SHP77 treated with DMSO at 0.1 percent for 48 hours (cell line): ENCODE measurements around the gene PKMYT1.

Experiments used
- DNase-seq: peaks from one replicate; lab custom pipeline; 2025; lab: John Stamatoyannopoulos, UW

The PKMYT1 gene

DNA sequence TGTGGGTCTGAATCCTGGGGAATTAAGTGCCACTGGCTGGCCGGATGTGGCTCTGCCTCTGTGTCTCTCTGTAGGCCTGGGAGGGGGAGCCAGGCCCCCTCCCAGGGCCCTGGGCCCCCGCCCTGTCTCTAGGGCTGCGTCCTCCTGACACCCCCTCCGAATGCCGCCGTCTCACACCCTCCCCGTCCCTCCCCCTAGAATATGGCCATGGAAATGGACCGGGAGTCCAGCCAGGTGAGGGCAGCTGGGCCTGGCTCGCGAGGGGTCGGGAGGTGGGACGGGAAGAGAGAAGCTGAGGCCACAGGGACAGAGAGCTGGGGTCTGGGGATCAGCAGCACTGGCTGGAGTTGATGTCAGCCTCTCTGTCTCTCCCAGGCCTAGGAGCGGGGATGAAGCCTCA, 16.1 kb upstream of the PKMYT1 start:
- no peak for DNase-seq

DNA sequence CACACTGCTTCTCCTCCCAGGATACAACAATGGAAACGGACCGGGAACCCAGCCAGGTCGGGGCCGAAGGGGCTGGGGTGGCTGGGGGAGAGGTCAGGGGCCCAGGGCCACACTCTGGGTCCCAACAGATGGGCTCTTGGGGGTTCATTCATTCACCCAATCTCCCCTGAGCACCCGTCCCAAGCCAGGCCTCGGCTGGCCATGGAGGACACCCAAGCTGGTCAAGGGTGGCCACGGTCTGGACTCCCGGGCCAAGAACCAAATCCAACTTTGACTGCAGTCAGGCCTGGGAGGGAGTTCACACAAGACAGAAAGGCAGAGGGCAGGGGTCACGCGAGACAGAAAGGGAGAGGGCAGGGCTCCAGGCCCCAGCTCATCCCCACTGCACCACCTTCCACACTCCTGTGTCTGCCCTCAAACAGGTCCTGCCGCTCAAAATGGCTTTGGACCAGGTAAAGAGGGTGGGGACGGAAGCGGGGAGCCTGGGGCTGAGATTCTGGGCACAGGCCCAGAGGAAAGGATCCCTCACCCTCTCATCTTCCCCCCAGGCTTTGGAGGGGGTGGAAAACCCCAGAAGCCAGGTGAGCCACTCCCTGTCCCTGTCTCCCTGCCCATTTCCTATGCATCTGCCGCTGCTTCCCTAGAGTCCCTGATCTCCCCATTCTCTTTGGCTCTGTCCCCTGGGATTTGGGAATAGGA, 12.3 kb upstream of the PKMYT1 start:
- DNase-seq = no peak

DNA sequence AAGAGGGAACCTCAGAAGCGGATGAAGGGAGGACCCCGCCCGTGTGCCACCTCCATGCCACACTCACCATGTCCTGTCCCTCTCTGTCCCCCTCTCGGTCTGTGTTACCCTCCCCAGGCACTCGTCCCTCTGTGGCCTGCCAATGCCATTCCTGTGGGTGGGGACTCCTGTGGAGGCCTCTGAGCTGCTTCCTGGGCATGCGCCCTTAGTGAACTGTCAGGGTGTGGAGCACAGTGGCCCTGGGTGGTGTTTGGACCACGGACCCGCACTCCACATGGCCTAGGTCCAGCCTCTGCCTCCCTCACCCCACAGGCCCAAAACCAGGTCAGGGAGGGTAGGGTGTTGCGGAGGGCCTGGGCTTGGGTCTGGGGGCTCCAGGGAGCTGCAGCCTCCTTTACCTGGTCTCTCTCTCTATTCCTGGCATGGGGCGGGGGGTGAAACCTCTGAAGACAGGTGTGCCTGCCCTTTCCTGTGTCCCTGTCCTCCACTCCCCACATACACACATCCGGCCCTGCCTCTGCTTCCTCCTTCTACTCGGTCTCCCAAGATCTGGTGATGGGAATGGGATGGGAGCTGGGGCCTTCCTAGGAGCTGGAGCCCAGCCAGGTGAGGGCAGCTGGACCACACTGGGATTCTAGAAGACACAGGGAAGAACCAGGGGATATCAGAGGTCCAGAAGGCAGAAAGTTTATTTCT, 11.5 kb upstream of the PKMYT1 start:
- DNase-seq = no peak

DNA sequence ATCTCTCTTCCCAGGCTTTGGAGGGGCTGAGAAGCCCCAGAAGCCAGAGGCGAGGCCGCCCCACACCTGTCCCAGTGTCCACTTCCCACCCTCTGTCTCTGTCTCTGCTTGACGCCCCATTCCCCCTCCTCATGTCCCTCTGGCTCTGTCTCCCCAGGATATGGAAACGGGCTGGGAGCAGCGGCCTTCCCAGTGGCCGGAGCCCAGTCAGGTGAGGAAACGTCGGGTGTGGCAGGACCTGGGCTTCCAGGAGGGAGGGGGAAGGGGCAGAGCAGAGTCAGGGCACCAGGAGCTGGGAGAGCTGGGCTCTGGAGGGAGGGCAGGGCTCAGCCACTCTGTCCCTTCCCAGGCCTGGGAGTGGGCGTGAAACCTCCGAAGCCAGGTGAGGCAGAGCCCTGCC, 10.6 kb upstream of the PKMYT1 start:
- DNase-seq = no peak

DNA sequence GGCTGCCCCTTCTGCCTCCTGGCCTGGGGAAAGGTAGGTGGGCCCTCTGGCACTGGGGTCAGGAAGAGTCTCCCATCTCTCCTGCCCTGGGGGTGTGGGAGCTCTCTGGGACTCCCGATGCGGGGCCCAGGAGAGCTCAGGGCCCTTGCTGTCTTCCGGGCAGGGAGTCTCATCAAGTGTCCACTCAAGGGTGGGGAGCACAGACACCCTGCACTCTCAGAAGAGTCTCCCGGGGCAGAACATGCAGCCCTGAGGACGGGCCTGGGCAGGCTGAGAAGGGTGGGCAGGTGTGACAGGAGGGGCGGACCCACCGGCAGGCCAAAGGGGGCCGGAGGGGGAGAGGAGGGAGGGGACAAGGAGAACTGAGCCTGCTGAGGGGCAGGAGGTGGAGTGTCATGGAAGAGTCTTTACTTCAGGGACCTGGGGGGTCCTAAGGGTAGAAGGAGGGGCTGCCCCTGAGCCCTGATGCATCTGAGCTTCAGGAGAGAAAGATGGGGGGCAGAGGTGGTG, 8.4 kb upstream of the PKMYT1 start:
- DNase-seq = no peak

DNA sequence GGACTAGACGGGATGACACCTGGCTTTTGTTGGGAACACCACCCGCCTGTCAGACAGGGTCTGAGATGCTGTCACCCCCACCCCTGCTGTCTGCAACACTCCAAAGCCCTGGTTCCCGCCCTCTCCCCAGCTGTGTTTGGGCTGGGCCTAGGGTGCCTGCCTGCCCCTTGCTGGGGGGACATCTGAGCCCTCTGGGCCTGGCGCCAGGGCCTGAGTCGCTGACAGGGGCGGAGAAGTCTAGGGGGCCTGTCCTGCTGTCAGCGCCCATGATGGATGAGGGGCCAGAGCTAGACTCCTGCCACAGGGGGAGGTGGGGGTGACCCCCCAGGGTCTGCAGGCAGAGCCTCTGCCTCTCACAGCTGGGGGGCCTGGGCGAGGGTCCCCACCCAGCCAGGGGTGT, 7.6 kb upstream of the PKMYT1 start:
- DNase-seq = no peak

DNA sequence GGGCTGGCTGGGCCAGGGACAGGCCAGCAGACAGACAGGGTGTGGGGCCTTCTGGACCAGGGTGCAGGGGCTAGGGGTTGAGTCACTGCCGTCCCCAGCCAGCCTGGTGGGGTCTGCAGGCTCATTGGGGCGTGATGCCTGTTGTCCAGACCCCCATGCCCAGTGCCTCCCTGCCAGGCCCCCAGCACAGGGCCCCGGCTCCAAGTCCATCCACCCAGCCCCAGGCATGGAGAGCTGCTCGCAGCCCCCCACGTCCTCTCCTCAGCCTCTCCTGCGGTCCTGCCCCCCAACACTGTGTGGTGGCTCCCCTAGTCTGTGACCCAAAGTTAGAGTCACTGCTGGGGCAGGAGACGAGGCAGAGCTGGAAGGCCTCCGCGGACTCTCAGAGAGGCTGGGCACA, 7.0 kb upstream of the PKMYT1 start:
- no peak for DNase-seq

DNA sequence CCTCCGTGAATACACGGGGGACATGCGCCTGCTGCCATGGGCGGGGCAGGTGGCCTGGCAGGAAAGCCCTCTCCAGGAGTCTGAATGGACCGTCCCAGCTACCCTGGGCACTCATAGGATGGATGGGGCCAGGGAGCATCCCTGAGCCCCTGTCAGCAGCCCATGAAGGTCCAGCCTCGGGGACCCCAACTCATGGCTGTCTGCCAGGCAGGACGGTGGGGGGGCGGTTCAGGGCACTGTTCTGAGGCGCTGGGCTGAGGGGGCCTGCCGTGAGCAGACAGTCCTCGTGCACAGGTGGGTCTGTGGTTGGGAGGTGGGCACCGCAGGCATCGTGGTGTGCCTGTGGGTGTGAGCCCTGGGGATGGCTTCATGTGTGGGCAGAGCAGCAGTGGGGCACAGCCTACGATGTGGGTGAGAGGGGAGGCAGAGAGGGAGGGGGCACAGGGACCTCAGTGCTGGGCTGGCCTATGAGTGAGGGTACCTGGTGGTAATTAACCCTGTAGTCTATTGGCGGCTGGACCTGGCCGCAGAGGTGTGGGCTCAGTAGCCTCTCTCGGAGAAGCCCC, 6.5 kb upstream of the PKMYT1 start:
- no peak for DNase-seq

DNA sequence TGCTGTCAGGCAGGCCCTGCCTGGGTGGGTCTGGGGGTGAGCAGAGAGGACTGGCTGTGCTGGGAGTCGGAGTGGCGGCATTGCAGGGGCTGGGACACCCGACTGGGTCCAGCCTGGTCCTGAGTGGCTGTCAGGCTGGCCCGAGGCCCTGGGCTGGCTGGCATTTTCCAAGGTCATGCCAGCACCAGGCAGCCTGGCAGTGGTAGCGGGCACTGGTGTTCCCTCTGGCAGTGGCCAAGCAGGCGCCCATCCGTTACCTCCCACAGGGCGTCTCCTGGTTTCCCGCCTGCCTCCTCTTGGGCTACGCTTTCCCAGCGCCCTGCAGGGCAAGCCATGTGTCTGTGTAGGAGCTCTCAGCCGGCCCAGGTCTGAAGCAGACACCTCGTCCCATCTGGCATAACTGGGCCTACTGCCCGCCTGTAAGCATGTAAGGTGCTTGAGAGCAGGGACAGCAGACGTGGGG, 5.7 kb upstream of the PKMYT1 start:
- peak; percentile 6 for DNase-seq

DNA sequence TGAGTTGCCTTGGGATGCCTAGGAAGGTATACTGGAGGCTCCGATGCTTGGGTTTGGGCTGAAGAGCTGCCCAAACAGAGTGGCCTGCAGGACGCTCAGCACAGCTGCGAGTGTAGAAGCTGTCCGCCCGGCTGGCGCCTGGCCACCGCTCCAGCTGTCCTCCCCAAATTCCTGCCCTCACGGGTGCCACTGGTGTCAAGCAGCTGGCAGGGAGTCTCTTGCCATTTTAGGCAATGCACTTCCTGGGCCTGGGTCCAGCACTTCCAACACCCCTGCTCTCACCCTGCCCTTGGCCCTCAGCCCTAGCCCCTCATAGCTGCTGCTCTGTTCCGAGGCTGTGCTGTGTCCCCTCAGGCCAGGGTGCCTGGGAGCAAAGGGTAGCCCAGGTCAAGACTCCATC, 5.2 kb upstream of the PKMYT1 start:
- DNase-seq = no peak

DNA sequence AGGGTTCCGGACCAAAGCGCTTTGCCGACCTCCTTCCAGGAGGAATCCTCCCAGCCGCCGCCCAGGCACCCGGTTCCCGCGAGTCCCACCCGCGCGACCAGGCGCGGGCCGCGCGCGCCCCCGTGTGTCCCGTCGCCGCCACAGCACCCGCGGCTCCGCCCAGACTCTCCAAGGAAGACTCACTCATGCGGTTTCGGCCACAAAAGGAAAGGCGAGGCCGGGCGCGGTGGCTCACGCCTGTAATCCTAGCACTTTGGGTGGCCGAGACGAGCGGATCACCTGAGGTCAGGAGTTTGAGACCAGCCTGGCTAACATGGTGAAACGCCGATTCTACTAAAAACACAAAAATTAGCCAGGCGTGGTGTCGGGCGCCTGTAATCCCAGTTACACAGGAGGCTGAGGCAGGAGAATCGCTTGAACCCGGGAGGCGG, 3.5 kb upstream of the PKMYT1 start:
- DNase-seq = peak; percentile 42

DNA sequence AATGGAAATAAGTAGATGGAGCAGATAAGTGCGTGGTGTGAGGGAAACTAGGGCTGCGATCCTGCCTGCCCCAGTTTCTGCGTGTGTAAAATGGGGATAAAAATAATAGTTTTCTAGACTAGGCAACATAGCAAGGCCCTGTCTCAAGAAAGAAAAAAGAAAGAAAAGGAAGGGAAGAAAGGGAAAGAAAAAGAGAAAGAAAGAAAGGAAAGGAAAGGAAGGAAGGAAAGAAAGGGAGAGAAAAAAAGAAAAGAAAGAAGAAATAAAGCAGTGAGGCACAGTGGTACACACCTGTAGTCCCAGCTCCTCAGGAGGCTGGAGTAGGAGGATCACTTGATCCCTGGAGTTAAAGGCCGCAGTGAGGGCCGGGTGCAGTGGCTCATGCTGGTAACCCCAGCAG, 2.2 kb upstream of the PKMYT1 start:
- DNase-seq = no peak

DNA sequence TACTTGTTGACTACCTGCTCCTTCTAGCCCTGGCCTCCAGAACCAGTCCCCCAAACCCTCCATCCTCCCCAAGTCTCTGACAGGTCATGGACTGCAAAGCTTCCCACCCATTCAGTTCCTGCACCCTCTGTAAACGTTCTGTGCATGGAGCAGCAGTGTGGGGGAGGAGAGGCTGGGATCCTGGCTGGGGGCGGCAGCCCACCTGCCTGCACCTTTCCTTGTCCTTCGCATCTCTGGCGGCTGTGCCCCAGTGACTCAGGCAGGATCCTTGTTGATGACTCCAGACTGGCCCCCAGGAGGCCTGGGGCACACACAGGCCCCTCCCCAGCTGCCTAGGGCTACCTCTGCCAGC, 1.6 kb upstream of the PKMYT1 start:
- no peak for DNase-seq

DNA sequence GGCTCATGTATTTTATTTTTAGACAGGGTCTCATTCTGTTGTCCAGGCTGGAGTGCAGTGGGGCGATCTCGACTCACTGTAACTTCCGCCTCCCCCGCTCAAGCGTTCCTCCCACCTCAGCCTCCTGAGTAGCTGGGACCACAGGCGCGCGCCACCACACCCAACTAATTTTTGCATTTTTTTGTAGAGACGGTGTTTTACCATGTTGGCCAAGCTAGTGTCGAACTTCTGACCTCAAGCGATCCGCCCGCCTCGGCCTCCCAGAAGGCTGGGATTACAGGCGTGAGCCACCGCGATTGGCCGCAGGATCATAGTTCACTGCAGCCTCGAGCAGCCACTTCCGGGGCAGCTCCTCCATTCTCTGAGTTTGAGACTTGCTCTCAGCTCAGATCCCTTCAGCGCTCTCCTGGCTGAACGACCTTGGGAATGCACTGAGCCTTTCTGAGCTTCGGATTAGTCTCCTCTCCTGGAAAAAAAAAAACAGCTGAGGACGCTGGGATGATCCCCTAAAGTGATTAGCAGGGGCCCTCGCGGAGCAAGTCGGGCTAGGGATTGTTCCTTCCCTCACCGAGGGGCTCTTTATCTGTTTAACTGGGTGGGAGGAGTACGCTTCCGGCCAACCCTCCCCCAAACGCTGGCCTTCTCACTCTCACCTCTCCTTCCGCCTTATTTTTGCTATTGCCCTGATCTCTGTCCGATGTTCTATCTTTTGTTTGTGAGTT, 1.1 kb upstream of the PKMYT1 start:
- no peak for DNase-seq

DNA sequence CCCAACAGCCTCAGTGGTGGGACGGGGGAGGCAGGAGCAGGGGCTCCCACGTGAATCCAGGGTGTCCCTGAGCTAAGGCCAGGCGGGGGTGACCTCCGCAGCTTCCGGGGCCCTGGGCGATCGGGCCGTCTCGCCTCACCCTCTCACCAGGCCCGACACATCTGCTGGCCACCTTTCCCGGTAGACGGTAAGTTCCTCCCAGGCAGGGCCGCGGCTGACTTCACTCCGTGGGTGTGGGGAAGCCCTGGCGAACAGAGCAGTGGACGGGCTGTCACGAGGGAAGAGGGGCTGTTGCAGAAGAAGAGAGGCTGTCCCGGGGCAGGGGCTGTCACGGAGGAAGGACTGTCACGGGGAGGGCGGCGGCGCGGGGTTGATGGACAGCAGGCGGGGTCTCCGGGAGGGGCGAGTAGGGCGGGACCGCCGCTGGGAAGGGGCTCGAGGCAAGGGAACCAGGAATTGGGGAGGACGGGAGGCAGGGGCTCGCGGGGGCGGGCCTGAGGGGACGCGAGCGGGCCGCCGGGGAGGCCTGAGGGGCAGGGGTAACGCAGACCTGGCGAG, 498 bp downstream of the PKMYT1 start:
- DNase-seq = no peak

DNA sequence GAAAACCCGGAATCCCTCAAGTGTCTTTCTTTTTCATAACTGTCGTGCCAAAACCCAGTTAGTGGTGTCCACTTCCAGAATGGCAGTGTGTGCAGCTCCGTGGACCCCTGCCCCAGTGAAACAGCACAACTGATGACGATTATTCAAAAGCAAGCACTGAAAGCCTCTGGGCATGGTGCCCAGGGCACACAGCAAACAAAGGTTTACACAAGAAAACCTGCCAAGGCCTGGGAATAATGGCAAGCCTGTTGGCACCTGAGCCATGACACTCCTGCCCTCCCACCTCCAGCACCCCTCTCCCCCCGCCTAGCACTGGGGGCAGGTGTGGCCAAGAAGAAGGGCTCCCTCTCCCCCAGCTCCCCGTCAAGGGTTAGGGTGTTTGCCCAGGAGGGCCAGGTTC, 2.8 kb downstream of the PKMYT1 start:
- DNase-seq = peak; percentile 11

DNA sequence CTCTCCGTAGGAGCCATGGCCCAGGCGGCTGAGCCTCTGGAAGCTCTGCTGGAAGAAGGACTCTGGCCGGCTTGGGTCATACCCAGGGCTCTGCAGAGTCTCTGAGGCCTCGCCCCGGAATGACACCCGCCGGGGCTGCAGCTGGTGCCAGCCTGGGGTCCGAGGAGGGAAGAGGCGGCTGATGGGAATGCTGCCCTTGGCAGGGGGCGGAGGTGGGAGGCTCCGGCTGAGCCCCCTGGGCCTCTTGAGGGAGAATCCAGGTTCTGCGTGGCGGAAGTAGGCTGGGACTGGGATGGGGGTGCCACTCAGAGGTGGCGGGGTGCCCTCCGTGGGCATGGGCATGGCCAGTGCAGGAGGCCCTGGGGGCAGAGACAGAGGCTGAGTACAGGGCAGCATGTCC, 3.6 kb downstream of the PKMYT1 start:
- DNase-seq = no peak

DNA sequence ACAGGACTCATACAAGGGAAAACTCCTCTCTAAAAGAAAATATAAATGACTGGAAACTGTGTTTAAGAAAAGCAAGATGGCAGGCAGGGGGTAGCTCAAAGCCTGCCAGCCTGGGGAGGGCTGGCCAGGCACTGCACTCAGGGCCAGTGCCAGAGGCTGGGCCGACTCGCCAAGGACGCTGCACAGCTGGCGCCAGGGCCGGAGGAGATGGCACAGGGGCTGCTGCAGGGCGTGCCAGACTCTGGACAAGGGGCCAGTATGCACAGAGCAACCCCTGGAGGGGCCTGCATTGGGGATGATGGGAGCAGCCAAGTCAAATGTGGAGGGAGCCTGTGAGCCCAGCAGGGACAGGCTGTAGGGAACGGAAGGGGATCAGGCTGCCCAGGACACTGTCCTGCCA, 4.0 kb downstream of the PKMYT1 start:
- no peak for DNase-seq

DNA sequence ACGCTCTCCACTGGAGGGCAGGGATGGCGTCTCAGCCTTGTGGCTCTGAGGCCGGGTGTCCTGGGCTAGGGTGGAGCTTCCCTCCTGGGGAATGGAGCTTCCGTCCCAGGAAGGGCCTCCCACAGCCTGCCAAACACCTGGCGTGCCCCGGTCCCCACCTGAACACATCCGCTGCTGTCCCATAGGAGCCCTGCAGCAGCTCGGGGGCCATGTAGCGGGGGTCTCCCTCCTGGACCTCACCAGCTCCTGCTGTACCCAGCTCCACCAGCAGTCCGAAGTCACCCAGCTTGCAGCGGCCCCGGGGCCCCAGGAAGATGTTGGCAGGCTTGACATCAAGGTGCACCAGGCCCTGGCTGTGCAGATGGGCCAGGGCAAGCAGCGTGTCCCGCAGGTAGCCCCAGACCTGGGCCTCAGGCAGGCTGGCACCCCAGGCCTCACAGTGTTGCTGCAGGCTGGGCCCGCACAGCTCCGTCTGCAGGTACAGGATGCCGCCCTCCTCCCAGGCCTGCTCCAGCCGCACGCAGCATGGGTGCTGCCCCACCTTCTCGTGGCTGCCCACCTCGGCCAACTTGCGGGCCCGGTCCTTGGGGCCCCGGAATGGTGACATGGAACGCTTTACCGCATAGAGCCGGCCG, 5.0 kb downstream of the PKMYT1 start:
- DNase-seq = no peak

DNA sequence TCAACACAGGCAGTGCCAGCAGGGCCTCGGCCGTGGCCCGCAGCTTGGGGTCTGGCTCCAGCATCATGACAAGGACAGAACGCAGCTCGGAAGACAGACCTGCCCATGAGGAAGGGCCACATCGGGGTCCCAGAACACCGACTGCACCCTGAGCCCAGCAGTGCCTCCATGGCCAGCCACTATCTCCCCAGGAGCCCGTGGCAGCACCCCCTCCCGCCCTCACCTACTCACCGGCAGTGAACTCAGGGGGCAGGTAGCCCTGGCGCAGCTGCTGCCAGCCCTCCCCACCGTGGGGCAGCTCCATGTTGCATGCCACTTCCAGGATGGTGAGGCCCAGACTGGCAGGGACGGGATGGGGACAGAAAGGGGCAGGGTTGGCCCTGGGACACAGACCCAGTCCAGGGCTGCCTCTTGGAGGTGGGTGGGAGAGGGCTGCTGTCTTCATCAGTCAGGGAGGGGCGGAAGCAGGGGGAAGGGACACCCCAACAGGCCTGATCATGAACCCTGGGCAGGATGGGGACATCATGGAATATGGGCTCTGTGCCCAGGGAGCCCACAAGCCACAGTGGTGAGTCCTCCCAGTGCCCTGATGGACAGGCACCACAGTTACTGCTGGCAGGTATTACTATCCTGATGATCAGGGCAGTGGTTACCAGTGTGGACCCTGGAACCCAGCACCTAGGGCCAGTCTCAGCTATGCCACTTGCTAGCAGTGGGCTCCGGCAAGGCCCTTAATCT, 5.8 kb downstream of the PKMYT1 start:
- DNase-seq = no peak

DNA sequence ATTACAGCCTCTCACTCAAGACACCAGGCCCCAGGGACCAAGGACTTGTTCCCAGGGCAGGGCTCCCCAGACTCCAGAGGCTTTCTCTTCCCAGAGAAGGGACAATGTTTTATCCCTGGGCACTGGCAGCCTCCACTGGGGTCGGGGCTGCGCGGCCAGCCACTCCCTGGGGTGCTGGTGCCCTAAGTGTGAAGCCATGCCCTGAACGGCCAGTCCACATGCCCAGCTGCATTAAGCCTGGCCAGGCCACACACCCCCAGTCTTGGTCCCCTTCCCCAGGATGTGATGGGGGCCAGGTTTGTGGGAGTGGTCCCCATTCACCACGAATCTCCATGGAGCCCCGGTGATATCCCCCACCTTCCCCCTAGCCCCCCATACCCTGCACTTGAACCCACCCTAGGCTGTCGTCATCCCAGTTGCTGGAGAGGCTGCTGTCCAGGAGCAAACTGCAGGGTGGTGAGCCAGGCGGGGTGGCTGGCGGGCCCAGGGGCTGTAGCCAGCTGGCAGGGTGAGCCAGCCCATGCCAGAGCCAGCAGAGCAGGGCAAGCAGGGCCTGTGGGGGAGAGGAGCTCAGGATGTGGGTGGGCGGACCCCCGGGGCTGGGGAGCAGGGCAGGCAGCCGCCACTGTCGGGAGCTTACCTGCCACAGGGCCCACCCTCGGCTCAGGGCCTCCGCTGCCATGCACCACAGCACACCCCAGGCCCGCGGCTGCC, 6.5 kb downstream of the PKMYT1 start:
- no peak for DNase-seq
